GM10266 (cell line): Measurements from ENCODE around the gene SH2D5.

ENCODE experiments used
- DNase-seq: peaks from one replicate; pipeline ENCODE4 v3.0.0; 2012; ENCODE audit errors: extremely low spot score
- CTCF ChIP-seq: IDR thresholded peaks from 2 replicates; pipeline ENCODE4 v1.5.1; 2012; ENCODE audit warnings: mild to moderate bottlenecking, low read depth; ENCODE audit not compliant: control insufficient read depth, insufficient read depth; ENCODE audit errors: missing control alignments

Gene SH2D5

GRCh38 chr1:20727746-20728316 is 4.7 kb downstream of the SH2D5 start:
- TF ChIP-seq CTCF: no peak
- DNase-seq: no peak

- TF ChIP-seq CTCF: no peak
- DNase-seq: no peak
Observed at GRCh38 chr1:20726932-20727745, 5.4 kb downstream of the SH2D5 start.

DNA sequence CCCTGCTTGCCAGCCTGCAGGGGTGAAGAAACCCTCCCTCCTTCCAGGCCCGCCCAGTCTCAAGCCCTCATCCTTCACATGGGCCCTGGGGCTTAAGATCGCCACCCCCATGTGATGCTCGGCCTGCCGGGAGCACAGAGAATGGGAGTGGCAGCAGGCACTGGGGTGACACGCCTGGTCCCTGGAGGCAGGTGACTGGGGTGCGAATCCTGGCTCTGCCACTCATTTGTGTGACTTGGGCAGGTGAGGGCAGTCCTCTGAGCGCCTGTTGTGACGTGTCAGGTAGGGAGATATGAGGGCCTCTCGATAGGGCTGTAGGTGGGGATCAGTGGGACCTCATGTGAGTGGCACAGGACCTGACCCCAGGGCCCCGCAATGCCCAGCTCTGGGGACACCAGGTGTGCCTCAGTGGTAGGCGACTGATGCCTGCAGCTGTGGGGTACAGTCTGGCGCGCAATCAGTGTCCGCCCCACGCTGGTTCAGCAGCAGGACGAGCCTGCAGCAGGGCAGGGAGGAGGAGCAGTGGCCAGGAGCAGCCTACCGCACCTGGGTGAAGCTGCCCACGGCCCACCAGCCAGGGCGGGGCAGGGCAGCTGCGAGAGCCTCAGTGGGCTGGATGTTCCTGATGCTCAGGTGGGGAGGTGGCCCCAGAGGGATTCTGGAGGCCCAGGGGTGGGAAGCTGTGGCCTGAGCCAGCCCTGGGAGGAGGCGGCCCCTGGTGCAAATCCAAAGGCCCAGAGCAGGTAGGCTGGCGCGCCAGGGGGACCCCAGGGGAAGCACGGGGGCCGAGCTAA is 6.2 kb downstream of the SH2D5 start:
- DNase-seq: no peak
- no peak for TF ChIP-seq CTCF

DNA sequence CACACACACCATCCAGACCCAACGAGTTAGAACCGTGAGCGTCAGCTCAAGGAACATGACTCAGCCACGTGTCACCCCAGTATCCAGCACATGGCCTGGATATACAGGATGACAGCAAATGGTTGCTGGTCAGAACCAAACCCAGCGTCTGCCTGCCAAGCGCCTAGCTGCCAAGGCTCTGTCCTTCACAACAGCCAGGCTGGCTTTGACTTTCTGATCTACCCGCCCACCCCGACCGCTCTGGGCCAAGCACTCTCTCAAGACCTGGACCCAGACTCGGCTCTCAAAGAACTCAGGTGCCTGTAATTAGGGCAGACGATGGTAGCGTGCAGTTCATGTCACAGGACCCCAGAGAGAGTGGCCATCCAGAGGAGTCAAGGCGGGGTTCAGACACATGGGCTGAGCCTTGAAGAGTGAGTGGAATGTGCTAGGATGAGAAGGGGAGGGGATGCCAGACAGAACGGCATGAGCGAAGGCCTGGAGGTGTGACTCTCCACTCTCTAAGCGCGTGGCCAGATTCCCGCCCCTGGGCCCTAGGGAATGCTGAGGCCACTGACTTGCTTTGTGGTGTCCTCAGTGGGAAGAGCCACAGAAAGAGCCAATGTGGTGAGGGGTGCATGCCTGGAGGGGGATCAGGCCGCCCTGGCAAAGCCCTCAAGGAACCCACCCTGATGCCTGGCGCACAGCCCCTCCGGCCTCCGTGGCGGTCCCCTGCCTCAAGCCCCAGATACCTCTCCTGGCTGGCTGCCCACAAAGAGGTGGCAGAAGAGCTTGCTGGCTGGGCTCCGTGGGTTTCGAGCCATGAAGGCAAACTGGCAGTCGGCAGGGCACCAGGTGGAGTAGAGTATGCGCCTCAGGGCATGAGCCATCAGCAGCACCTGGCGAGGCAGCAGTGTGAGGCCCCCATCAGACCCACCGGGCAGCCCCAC is 7.0 kb downstream of the SH2D5 start:
- peak; percentile 7 for DNase-seq
- no peak for TF ChIP-seq CTCF

GRCh38 chr1:20724364-20725188 is 7.9 kb downstream of the SH2D5 start:
- DNase-seq: no peak
- TF ChIP-seq CTCF: no peak
